Measurements from ENCODE around the gene COL10A1.

DNA sequence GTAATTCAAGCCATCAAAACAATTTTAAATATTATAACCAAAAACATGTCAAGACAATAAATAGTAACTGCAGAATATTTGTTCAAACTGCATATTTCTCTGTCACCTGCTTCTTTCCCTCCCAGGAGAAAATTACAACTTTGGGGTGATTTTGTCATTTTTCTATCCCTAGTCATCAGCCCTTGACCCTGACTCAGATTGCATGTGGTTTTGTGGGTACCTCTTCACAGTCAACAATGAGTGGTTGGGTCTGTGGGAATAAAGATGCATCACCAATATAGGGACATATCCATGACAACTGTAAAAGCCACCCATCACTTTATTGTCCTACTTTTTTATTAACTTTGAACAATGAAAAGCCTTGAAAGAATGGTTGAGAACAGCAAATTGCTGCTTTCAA, 7.3 kb downstream of the COL10A1 start:
- no peak for TF ChIP-seq POLR2A (IDR thresholded peaks at IDR 0.05)
- TF ChIP-seq CTCF (IDR thresholded peaks at IDR 0.05) = no peak

Data from Peyer's patch (tissue), 4 donors.